OCI-LY1 (cell line): ENCODE data around the gene ZFYVE27.

Experiments used
- CTCF ChIP-seq: fragments of 200-600 bp; sonication (generic), shearing (Covaris generic); IDR thresholded peaks from 2 replicates; pipeline ENCODE4 v1.5.1; 2017; ENCODE audit warnings: mild to moderate bottlenecking, antibody characterized with exemption, low read length, moderate library complexity, mixed read lengths
- EZH2 ChIP-seq: fragments of 200-600 bp; sonication (generic), shearing (Covaris generic); IDR thresholded peaks from 2 replicates; pipeline ENCODE4 v1.8.0; 2017; ENCODE audit warnings: borderline replicate concordance, mixed run types, mild to moderate bottlenecking, antibody characterized with exemption, low read length, moderate library complexity, mixed read lengths

- no peak for TF ChIP-seq EZH2
- no peak for TF ChIP-seq CTCF
Measured at GRCh38 chr10:97771055-97771891, 34.3 kb downstream of the ZFYVE27 start.
